HG02938 (cell line): ENCODE measurements around the gene IFITM2.
"Not testable (repeated sequence)": the region's sequence is repeated elsewhere in the genome, so short reads cannot be mapped to it uniquely, and the experiment has no call there.

Experiments used
- ATAC-seq: cut with Tn5 transposase; IDR thresholded peaks from one replicate; pipeline ENCODE4 v1.9.1; 2021; ENCODE audit warnings: mild to moderate bottlenecking, moderate library complexity; ENCODE audit not compliant: unreplicated experiment

IFITM2 gene

GRCh38 chr11:324593-325517, 17.2 kb downstream of the IFITM2 start:
- not testable (repeated sequence) for ATAC-seq

GRCh38 chr11:325796-326591, 18.4 kb downstream of the IFITM2 start:
- ATAC-seq: no peak

GRCh38 chr11:326592-326841, 18.9 kb downstream of the IFITM2 start:
- no peak for ATAC-seq

GRCh38 chr11:326842-327580, 19.4 kb downstream of the IFITM2 start:
- ATAC-seq: peak; percentile 69

- no peak for ATAC-seq
These were observed 19.9 kb downstream of the IFITM2 start for GRCh38 chr11:327581-327923.

- ATAC-seq: no peak
These were observed 20.4 kb downstream of the IFITM2 start for GRCh38 chr11:328012-328411.

GRCh38 chr11:328516-329100, 21.0 kb downstream of the IFITM2 start:
- ATAC-seq: not testable (repeated sequence)

- ATAC-seq: no peak
These were observed 22.3 kb downstream of the IFITM2 start for GRCh38 chr11:329886-330253.

GRCh38 chr11:330307-330693, 22.7 kb downstream of the IFITM2 start:
- ATAC-seq: no peak

- no peak for ATAC-seq
These were observed 23.2 kb downstream of the IFITM2 start for GRCh38 chr11:330694-331357.

- no peak for ATAC-seq
These were observed 23.9 kb downstream of the IFITM2 start for GRCh38 chr11:331358-332060.

- ATAC-seq: no peak
These were observed 25.2 kb downstream of the IFITM2 start for GRCh38 chr11:332651-333480.

- ATAC-seq: not testable (repeated sequence)
These were observed 26.1 kb downstream of the IFITM2 start for GRCh38 chr11:333616-334263.

GRCh38 chr11:334264-334994, 26.8 kb downstream of the IFITM2 start:
- no peak for ATAC-seq

- no peak for ATAC-seq
These were observed 28.4 kb downstream of the IFITM2 start for GRCh38 chr11:335779-336658.

- no peak for ATAC-seq
These were observed 29.1 kb downstream of the IFITM2 start for GRCh38 chr11:336659-337198.

GRCh38 chr11:337711-338110, 30.1 kb downstream of the IFITM2 start:
- no peak for ATAC-seq
